CD14-positive monocyte (primary cell): ENCODE measurements around the gene ERI2. TPM values are rescaled to one million over a fixed set of nuclear protein-coding genes. Genes with fewer than 3 reads are reported as not detected.

ENCODE experiments used
- DNase-seq, 3 donors: peaks; one replicate each; pipeline ENCODE4 v3.0.0-alpha.2; 2011 to 2022
- H2AFZ ChIP-seq: 2 replicates; pipeline ENCODE4 v1.6.0; 2012; ENCODE audit warnings: mild to moderate bottlenecking, low read depth, low read length, inconsistent platforms; ENCODE audit not compliant: insufficient read depth, poor library complexity, severe bottlenecking
- H3K27ac ChIP-seq, 2 donors: 1 replicate in 1 of 2; 2 replicates in 1 of 2; pipeline ENCODE4 v1.5.1; 2012 to 2013; ENCODE audit warnings: low read length in 2 of 2, control low read depth in 1 of 2, inconsistent platforms in 1 of 2, low read depth in 1 of 2, mild to moderate bottlenecking in 1 of 2
- H3K27me3 ChIP-seq, 2 donors: one replicate each; pipeline versions ENCODE4 v1.6.0 to v1.6.1; 2011 to 2013; ENCODE audit warnings: low read length in 2 of 2; ENCODE audit not compliant: control insufficient read depth in 2 of 2, insufficient read depth in 2 of 2
- H3K36me3 ChIP-seq, 2 donors: replicated peaks in 1 of 2; 1 replicate in 1 of 2; 2 replicates in 1 of 2; pipeline versions ENCODE4 v1.5.1 to v1.6.1; 2012 to 2013; ENCODE audit warnings: low read length in 2 of 2, control low read depth in 1 of 2, inconsistent platforms in 1 of 2, mild to moderate bottlenecking in 1 of 2; ENCODE audit not compliant: insufficient read depth in 2 of 2, control insufficient read depth in 1 of 2
- H3K4me1 ChIP-seq, 2 donors: 1 replicate in 1 of 2; 2 replicates in 1 of 2; pipeline versions ENCODE4 v1.5.1 to v1.6.1; 2012 to 2013; ENCODE audit warnings: low read length in 2 of 2, control low read depth in 1 of 2, inconsistent platforms in 1 of 2, mild to moderate bottlenecking in 1 of 2, moderate library complexity in 1 of 2; ENCODE audit not compliant: insufficient read depth in 2 of 2, control insufficient read depth in 1 of 2
- H3K4me2 ChIP-seq: replicated peaks from 2 replicates; pipeline ENCODE3; 2012; ENCODE audit warnings: low read length, moderate library complexity, mild to moderate bottlenecking; ENCODE audit not compliant: poor library complexity, severe bottlenecking; ENCODE audit errors: extremely low read depth
- H3K4me3 ChIP-seq, 3 experiments: fragments of 200-600 bp in 1 of 3; sonication (generic) in 1 of 3; replicated peaks in 1 of 3; 1 replicate in 2 of 3; 2 replicates in 1 of 3; pipeline ENCODE4 v1.5.1; 2011 to 2013; ENCODE audit warnings: low read length in 3 of 3, mild to moderate bottlenecking in 3 of 3, control low read depth in 2 of 3, low read depth in 2 of 3, inconsistent platforms in 1 of 3, moderate library complexity in 1 of 3
- H3K79me2 ChIP-seq: 2 replicates; pipeline ENCODE4 v1.6.0; 2012; ENCODE audit warnings: mild to moderate bottlenecking, control low read depth, inconsistent platforms, low read length, moderate library complexity; ENCODE audit not compliant: insufficient read depth
- H3K9ac ChIP-seq: 2 replicates; pipeline ENCODE4 v1.6.0; 2017; ENCODE audit warnings: low read length, mild to moderate bottlenecking; ENCODE audit not compliant: insufficient read depth, poor library complexity, severe bottlenecking
- H3K9me3 ChIP-seq, 2 donors: replicated peaks in 1 of 2; 1 replicate in 1 of 2; 2 replicates in 1 of 2; pipeline versions ENCODE4 v1.5.1 to v1.6.1; 2012 to 2013; ENCODE audit warnings: low read length in 2 of 2, control low read depth in 1 of 2; ENCODE audit not compliant: control insufficient read depth in 1 of 2, insufficient read depth in 1 of 2
- H4K20me1 ChIP-seq: 2 replicates; pipeline ENCODE4 v1.6.0; 2012; ENCODE audit warnings: mild to moderate bottlenecking, low read length, control low read depth, moderate library complexity; ENCODE audit not compliant: insufficient read depth
- H3K27ac Mint-ChIP-seq, 7 donors: one replicate each; pipeline ENCODE4 v1.8.0; 2020; ENCODE audit warnings: mild to moderate bottlenecking in 7 of 7, mixed read lengths in 7 of 7, moderate library complexity in 6 of 7, inconsistent platforms in 2 of 7
- H3K27me3 Mint-ChIP-seq, 3 donors: one replicate each; pipeline ENCODE4 v1.8.0; 2021 to 2022; ENCODE audit warnings: low read depth in 3 of 3, mild to moderate bottlenecking in 3 of 3, mixed read lengths in 3 of 3, moderate library complexity in 3 of 3, inconsistent platforms in 1 of 3
- H3K36me3 Mint-ChIP-seq, 2 donors: one replicate each; pipeline ENCODE4 v1.8.0; 2020; ENCODE audit warnings: mixed read lengths in 2 of 2, inconsistent platforms in 1 of 2, mild to moderate bottlenecking in 1 of 2
- H3K4me1 Mint-ChIP-seq: one replicate; pipeline ENCODE4 v1.8.0; 2020; ENCODE audit warnings: mild to moderate bottlenecking, mixed read lengths
- H3K4me3 Mint-ChIP-seq, 2 donors: one replicate each; pipeline ENCODE4 v1.8.0; 2020; ENCODE audit warnings: mild to moderate bottlenecking in 2 of 2, mixed read lengths in 2 of 2, moderate library complexity in 1 of 2
- H3K9me3 Mint-ChIP-seq, 7 donors: one replicate each; pipeline ENCODE4 v1.8.0; 2020 to 2022; ENCODE audit warnings: mixed read lengths in 7 of 7, mild to moderate bottlenecking in 6 of 7, moderate library complexity in 6 of 7, inconsistent platforms in 2 of 7
- WGBS: methylation state at CpG from one replicate; pipeline ENCODE4 v1.1.5; 2013; ENCODE audit warnings: missing lambda C conversion rate; ENCODE audit not compliant: insufficient coverage; 5-methylcytosine and 5-hydroxymethylcytosine counted together
- intact Hi-C, 2 donors: fragments of 100-400 bp; cut with micrococcal nuclease; formaldehyde crosslinking; loops; one replicate each; pipeline versions ENCODE4 v1.15.0 to v1.15.1; 2023
- polyA plus RNA-seq, 3 donors: library from polyadenylated mRNA; depleted of rRNA in 1 of 3; unstranded in 2 of 3; stranded (reverse) in 1 of 3; fragments of 300-500 nt in 2 of 3; fragments of >200 nt in 1 of 3; fragmentation: Illumina TruSeq in 2 of 3; gene quantifications; 1 replicate in 2 of 3; 2 replicates in 1 of 3; pipeline ENCODE4 v1.2.3, GENCODE V29; 2012 to 2021
- TF ChIP-seq, protein P1 (sequence below): fragments of 200-600 bp; IDR thresholded peaks from one replicate; pipeline ENCODE4 v1.8.0; 2022; ENCODE audit warnings: antibody characterized with exemption, mild to moderate bottlenecking

The ERI2 gene
- polyA plus RNA-seq, 3 donors = 4.0 to 10.5 (median 10.4) TPM

DNA sequence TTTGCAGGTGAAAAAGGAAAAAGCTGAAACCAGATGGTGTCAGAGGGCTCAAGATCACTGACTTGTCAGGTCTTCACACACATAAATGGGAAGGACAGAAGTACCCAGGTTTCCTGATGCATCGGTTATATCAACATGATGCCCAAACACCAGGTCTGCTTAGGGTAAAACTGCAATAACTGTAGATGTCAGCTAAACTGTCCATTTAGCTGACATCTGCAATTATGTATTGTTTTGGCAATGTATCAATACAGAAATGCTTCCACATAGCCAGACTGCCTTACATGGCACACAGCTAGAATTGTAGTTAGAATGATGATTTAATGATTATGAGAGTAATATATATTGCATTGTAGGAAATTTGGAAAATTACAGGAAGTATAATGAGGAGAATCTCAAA, 37.5 kb downstream of the ERI2 start:
- H3K4me1 Mint-ChIP-seq = peaks cover 5% of the 10 kb centered on the region
- Histone ChIP-seq H3K27me3 (no peaks in the 10 kb centered on the region), H3K79me2 (no peaks in the 10 kb centered on the region), H2AFZ (no peak overlapping the region), H4K20me1 (no peaks in the 10 kb centered on the region), H3K36me3 (no peaks in the 10 kb centered on the region), H3K4me1 (peaks cover 6 to 10% of the 10 kb centered on the region in 2 donors), H3K9me3 (no peaks in the 10 kb centered on the region), H3K4me3 (no peak overlapping the region), H3K9ac (no peak overlapping the region), H3K4me2 (no peak overlapping the region), H3K27ac (no peak overlapping the region)
- WGBS = 80% methylated on average over 1 of the region's 1 CpG
- peaks cover 0 to 2% of the 10 kb centered on the region in 2 donors for H3K36me3 Mint-ChIP-seq
- TF ChIP-seq, protein P1, sequence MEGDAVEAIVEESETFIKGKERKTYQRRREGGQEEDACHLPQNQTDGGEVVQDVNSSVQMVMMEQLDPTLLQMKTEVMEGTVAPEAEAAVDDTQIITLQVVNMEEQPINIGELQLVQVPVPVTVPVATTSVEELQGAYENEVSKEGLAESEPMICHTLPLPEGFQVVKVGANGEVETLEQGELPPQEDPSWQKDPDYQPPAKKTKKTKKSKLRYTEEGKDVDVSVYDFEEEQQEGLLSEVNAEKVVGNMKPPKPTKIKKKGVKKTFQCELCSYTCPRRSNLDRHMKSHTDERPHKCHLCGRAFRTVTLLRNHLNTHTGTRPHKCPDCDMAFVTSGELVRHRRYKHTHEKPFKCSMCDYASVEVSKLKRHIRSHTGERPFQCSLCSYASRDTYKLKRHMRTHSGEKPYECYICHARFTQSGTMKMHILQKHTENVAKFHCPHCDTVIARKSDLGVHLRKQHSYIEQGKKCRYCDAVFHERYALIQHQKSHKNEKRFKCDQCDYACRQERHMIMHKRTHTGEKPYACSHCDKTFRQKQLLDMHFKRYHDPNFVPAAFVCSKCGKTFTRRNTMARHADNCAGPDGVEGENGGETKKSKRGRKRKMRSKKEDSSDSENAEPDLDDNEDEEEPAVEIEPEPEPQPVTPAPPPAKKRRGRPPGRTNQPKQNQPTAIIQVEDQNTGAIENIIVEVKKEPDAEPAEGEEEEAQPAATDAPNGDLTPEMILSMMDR = no peak
- H3K27ac Mint-ChIP-seq = no peak overlapping the region
- no peaks in the 10 kb centered on the region for H3K27me3 Mint-ChIP-seq
- no peak overlapping the region for H3K4me3 Mint-ChIP-seq
- intact Hi-C loops = no loop called here
- H3K9me3 Mint-ChIP-seq = no peaks in the 10 kb centered on the region
- no peak for DNase-seq

DNA sequence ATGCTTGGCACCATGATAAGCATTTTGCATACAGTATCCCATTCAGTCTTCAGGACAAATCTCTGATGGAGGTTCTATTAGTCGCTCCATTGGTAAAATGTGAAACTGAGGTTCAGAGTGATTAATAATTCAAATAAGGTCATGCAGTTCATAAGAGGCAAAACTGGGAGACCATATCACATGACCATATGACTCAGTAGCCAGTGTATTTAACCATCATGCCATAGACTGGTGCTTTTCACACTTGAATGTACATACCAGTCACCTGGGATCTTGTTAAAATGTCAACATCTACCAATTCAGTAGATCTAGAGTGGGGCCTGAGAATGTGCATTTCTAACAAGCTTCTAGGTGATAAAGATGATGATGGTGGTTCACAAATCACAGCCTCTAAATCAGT, 38.2 kb downstream of the ERI2 start:
- no peaks in the 10 kb centered on the region for H3K9me3 Mint-ChIP-seq
- H3K4me1 Mint-ChIP-seq = peaks cover 8% of the 10 kb centered on the region
- no peaks in the 10 kb centered on the region for H3K36me3 ChIP-seq
- no peak overlapping the region for H3K27ac ChIP-seq
- DNase-seq = peak in 1 of 3 donors; percentile 8
- no peak overlapping the region for H3K9ac ChIP-seq
- H3K4me2 ChIP-seq = no peak overlapping the region
- peaks cover 9 to 15% of the 10 kb centered on the region in 2 donors for H3K4me1 ChIP-seq
- H3K36me3 Mint-ChIP-seq = peaks cover 0 to 2% of the 10 kb centered on the region in 2 donors
- H3K4me3 ChIP-seq = no peak overlapping the region
- H3K27me3 Mint-ChIP-seq = no peaks in the 10 kb centered on the region
- no peaks in the 10 kb centered on the region for H4K20me1 ChIP-seq
- WGBS = no CpG with 5 or more reads among the region's 1 CpG
- H3K9me3 ChIP-seq = no peaks in the 10 kb centered on the region
- H2AFZ ChIP-seq = no peak overlapping the region
- intact Hi-C loops = no loop called here
- TF ChIP-seq, protein P1 = no peak
- H3K79me2 ChIP-seq = no peaks in the 10 kb centered on the region
- no peak overlapping the region for H3K4me3 Mint-ChIP-seq
- H3K27ac Mint-ChIP-seq = no peak overlapping the region
- H3K27me3 ChIP-seq = no peaks in the 10 kb centered on the region
